WTC11 (cell line): ENCODE data around the gene SNX20. TPM values are rescaled to one million over a fixed set of nuclear protein-coding genes. Genes with fewer than 3 reads are reported as not detected.

Experiments used
- ATAC-seq: fragments of 200-7000 bp; cut with Tn5 transposase; 2 replicates; pipeline ENCODE4 v1.10.0; 2021; ENCODE audit warnings: mild to moderate bottlenecking, moderate library complexity
- CTCF ChIA-PET: fragments of 300-600 bp; sonication (Branson Sonifier 250); formaldehyde crosslinking; loops from one replicate; lab custom pipeline; 2021; ENCODE audit warnings: antibody characterized with exemption; lab: Charles Lee
- POLR2A ChIA-PET: fragments of 350-600 bp; sonication (Branson Sonifier 250); formaldehyde crosslinking; loops from one replicate; lab custom pipeline; 2021; ENCODE audit warnings: antibody characterized with exemption; lab: Charles Lee
- DNase-seq: peaks from one replicate; pipeline ENCODE4 v3.0.0; 2021; ENCODE audit warnings: low spot score
- H3K27ac Mint-ChIP-seq: 2 replicates; pipeline ENCODE4 v1.8.0; 2021; ENCODE audit warnings: mixed read lengths
- H3K27me3 Mint-ChIP-seq: 2 replicates; pipeline ENCODE4 v1.8.0; 2021; ENCODE audit warnings: low read depth, mild to moderate bottlenecking, moderate library complexity, mixed read lengths
- H3K36me3 Mint-ChIP-seq: 2 replicates; pipeline ENCODE4 v1.8.0; 2021; ENCODE audit warnings: mixed read lengths
- H3K4me1 Mint-ChIP-seq: 2 replicates; pipeline ENCODE4 v1.8.0; 2022; ENCODE audit warnings: mixed read lengths
- H3K4me3 Mint-ChIP-seq: 2 replicates; pipeline ENCODE4 v1.8.0; 2021; ENCODE audit warnings: mild to moderate bottlenecking, moderate library complexity, mixed read lengths
- H3K9me3 Mint-ChIP-seq: 2 replicates; pipeline ENCODE4 v1.8.0; 2021; ENCODE audit warnings: mixed read lengths
- AFF4 ChIP-seq: sonication (generic); formaldehyde crosslinking; IDR thresholded peaks from 2 replicates; pipeline ENCODE4 v1.8.1; 2023; ENCODE audit warnings: mild to moderate bottlenecking, missing genetic modification reagents, borderline replicate concordance
- CTCF ChIP-seq: fragments of 200-600 bp; IDR thresholded peaks from 2 replicates; pipeline ENCODE4 v1.8.0; 2022; ENCODE audit warnings: antibody characterized with exemption
- E2F4 ChIP-seq: sonication (generic); formaldehyde crosslinking; IDR thresholded peaks from 2 replicates; pipeline ENCODE4 v1.8.1; 2022; ENCODE audit warnings: low read depth, mild to moderate bottlenecking, moderate library complexity, missing genetic modification reagents, borderline replicate concordance
- GTF2I ChIP-seq: fragments of 250-450 bp; sonication (Bioruptor Pico); conservative IDR thresholded peaks from 2 replicates; pipeline ENCODE4 v1.4.0; 2021; ENCODE audit warnings: mild to moderate bottlenecking
- HMGXB4 ChIP-seq: sonication (generic); formaldehyde crosslinking; IDR thresholded peaks from 2 replicates; pipeline ENCODE4 v1.8.1; 2023; ENCODE audit warnings: mild to moderate bottlenecking, moderate library complexity, missing genetic modification reagents
- JUN ChIP-seq: sonication (generic); formaldehyde crosslinking; IDR thresholded peaks from 2 replicates; pipeline ENCODE4 v1.8.0; 2023; ENCODE audit warnings: mild to moderate bottlenecking, missing genetic modification reagents
- MLX ChIP-seq: sonication (generic); formaldehyde crosslinking; IDR thresholded peaks from 2 replicates; pipeline ENCODE4 v1.8.1; 2023; ENCODE audit warnings: mild to moderate bottlenecking, missing genetic modification reagents, moderate library complexity
- ZNF121 ChIP-seq: sonication (generic); formaldehyde crosslinking; IDR thresholded peaks from 2 replicates; pipeline ENCODE4 v1.8.0; 2023; ENCODE audit warnings: missing genetic modification reagents
- ZNF232 ChIP-seq: sonication (generic); formaldehyde crosslinking; IDR thresholded peaks from 2 replicates; pipeline ENCODE4 v1.8.0; 2022; ENCODE audit warnings: mild to moderate bottlenecking, missing genetic modification reagents
- ZNF396 ChIP-seq: fragments of 250-450 bp; sonication (Bioruptor Pico); IDR thresholded peaks from 2 replicates; pipeline ENCODE4 v1.8.0; 2021; ENCODE audit warnings: mild to moderate bottlenecking, moderate library complexity, borderline replicate concordance
- ZNF416 ChIP-seq: fragments of 250-450 bp; sonication (Bioruptor Pico); IDR thresholded peaks from 2 replicates; pipeline ENCODE4 v1.9.0; 2021; ENCODE audit warnings: mild to moderate bottlenecking, inconsistent platforms
- ZNF425 ChIP-seq: fragments of 250-450 bp; sonication (Bioruptor Pico); conservative IDR thresholded peaks from 2 replicates; pipeline ENCODE4 v1.9.0; 2021; ENCODE audit warnings: mild to moderate bottlenecking
- total RNA-seq: library from RNA; stranded (reverse); gene quantifications from 3 replicates; pipeline ENCODE4 v1.2.3, GENCODE V29; 2021

Gene SNX20
- total RNA-seq, 1 experiment from 2014 or later = not detected

- Mint-ChIP-seq H3K4me3 (peak overlapping the region; percentile 70), H3K4me1 (peaks cover 16% of the 10 kb centered on the region), H3K27ac (peak overlapping the region; percentile 50; the same call in 1 of the 2 replicates), H3K9me3 (peaks cover 15% of the 10 kb centered on the region), H3K36me3 (no peaks in the 10 kb centered on the region), H3K27me3 (peaks cover 5% of the 10 kb centered on the region)
- ChIA-PET CTCF (interaction anchor here (0.6 to 9.6 kb wide), 74 partner anchors 8 to 498 kb away, joined by 3 to 236 read pairs (median 5); partner anchors contain the start of genes BRD7, CYLD, NKD1 and SNX20), POLR2A (no interaction called here)
- peak; percentile 81 for ATAC-seq
- no peak for TF ChIP-seq ZNF396 (CRISPR knock-in tag)
- no peak for TF ChIP-seq E2F4 (CRISPR knock-in tag)
- TF ChIP-seq CTCF = peak; percentile 86
- TF ChIP-seq HMGXB4 = peak; percentile 59; the same call in 1 of the 2 replicates
- peak; percentile 97 for TF ChIP-seq ZNF121
- TF ChIP-seq ZNF232 (CRISPR knock-in tag) = 0 out of 2 replicates have a peak, but pooled peaks have one; percentile 6
- peak; percentile 43; the same call in 1 of the 2 replicates for TF ChIP-seq GTF2I (CRISPR knock-in tag)
- DNase-seq = peak; percentile 89
These were observed 15.8 kb downstream of the SNX20 start for GRCh38 chr16:50665128-50665878.

GRCh38 chr16:50664270-50664669 lies 16.8 kb downstream of the SNX20 start:
- ATAC-seq (no peak), DNase-seq (no peak)
- POLR2A ChIA-PET = interaction anchor here (0.7 kb wide), 1 partner anchor 70 kb away, joined by 4 read pairs; no protein-coding TSS in a partner anchor
- TF ChIP-seq JUN (CRISPR knock-in tag) = no peak
- TF ChIP-seq ZNF416 (CRISPR knock-in tag) = no peak
- TF ChIP-seq AFF4 (CRISPR knock-in tag) = no peak
- Mint-ChIP-seq H3K27me3 (peaks cover 5% of the 10 kb centered on the region), H3K27ac (no peak overlapping the region), H3K4me3 (peak overlapping the region; percentile 70; the same call in 1 of the 2 replicates), H3K4me1 (peaks cover 16% of the 10 kb centered on the region), H3K9me3 (peaks cover 15% of the 10 kb centered on the region), H3K36me3 (no peaks in the 10 kb centered on the region)
- CTCF ChIA-PET = interaction anchor here (0.9 to 6.5 kb wide), 9 partner anchors 13 to 639 kb away, joined by 3 to 145 read pairs (median 5); partner anchors contain the start of gene CNEP1R1

GRCh38 chr16:50662306-50662940 lies 18.7 kb downstream of the SNX20 start:
- no peak overlapping the region for H3K4me3 Mint-ChIP-seq
- peaks cover 6% of the 10 kb centered on the region; the same call in 1 of the 2 replicates for H3K4me1 Mint-ChIP-seq
- H3K27ac Mint-ChIP-seq = no peak overlapping the region
- H3K9me3 Mint-ChIP-seq = peaks cover 15% of the 10 kb centered on the region
- TF ChIP-seq MLX (CRISPR knock-in tag) (no peak), ZNF425 (CRISPR knock-in tag) (no peak)
- no peak for DNase-seq
- H3K27me3 Mint-ChIP-seq = peaks cover 5% of the 10 kb centered on the region
- CTCF ChIA-PET = interaction anchor here (0.9 to 2.3 kb wide), 3 partner anchors 14 to 69 kb away, joined by 3 to 5 read pairs (median 4); no protein-coding TSS in a partner anchor
- POLR2A ChIA-PET = no interaction called here
- ATAC-seq = no peak
- no peaks in the 10 kb centered on the region for H3K36me3 Mint-ChIP-seq
